ENCODE data around the gene NMNAT2. TPM values are rescaled to one million over a fixed set of nuclear protein-coding genes. Genes with fewer than 3 reads are reported as not detected.

NMNAT2 gene
- total RNA-seq, 1 donor from 2014 or later: 0.62 TPM

GRCh38 chr1:183238071-183238470 lies 180.1 kb downstream of the NMNAT2 start:
- no peaks in the 10 kb centered on the region for H3K36me3 ChIP-seq
- no peak for TF ChIP-seq CTCF (IDR thresholded peaks at IDR 0.05)
- intact Hi-C loops (cut with DNase I): no loop called here
- H3K27me3 ChIP-seq (ENCODE audit: low read depth): no peaks in the 10 kb centered on the region
- DNase-seq: no peak
- peaks cover 12% of the 10 kb centered on the region for H3K4me1 ChIP-seq
- no peak overlapping the region for H3K4me3 ChIP-seq
- ATAC-seq: no peak
- H3K9me3 ChIP-seq: no peaks in the 10 kb centered on the region
- H3K27ac ChIP-seq: no peak overlapping the region

- ATAC-seq: no peak
- no peak for TF ChIP-seq CTCF (IDR thresholded peaks at IDR 0.05)
- no peaks in the 10 kb centered on the region for H3K9me3 ChIP-seq
- H3K4me3 ChIP-seq: no peak overlapping the region
- no peak for DNase-seq
- H3K36me3 ChIP-seq: no peaks in the 10 kb centered on the region
- no peaks in the 10 kb centered on the region for H3K27me3 ChIP-seq (ENCODE audit: low read depth)
- intact Hi-C loops (cut with DNase I): no loop called here
- H3K27ac ChIP-seq: no peak overlapping the region
- peaks cover 10% of the 10 kb centered on the region for H3K4me1 ChIP-seq
Observed at GRCh38 chr1:183237046-183237445, 181.1 kb downstream of the NMNAT2 start.

- DNase-seq (no peak), ATAC-seq (no peak)
- no peaks in the 10 kb centered on the region for H3K36me3 ChIP-seq
- H3K27me3 ChIP-seq (ENCODE audit: low read depth): no peaks in the 10 kb centered on the region
- no peaks in the 10 kb centered on the region for H3K9me3 ChIP-seq
- TF ChIP-seq CTCF (IDR thresholded peaks at IDR 0.05): no peak
- peaks cover 10% of the 10 kb centered on the region for H3K4me1 ChIP-seq
- no peak overlapping the region for H3K27ac ChIP-seq
- H3K4me3 ChIP-seq: no peak overlapping the region
- intact Hi-C loops (cut with DNase I): no loop called here
Observed at GRCh38 chr1:183236158-183236725, 181.9 kb downstream of the NMNAT2 start.

GRCh38 chr1:183235503-183235902 lies 182.7 kb downstream of the NMNAT2 start:
- no peaks in the 10 kb centered on the region for H3K9me3 ChIP-seq
- DNase-seq: no peak
- no peaks in the 10 kb centered on the region for H3K27me3 ChIP-seq (ENCODE audit: low read depth)
- H3K4me3 ChIP-seq: peak overlapping the region; percentile 37
- no peak for TF ChIP-seq CTCF (IDR thresholded peaks at IDR 0.05)
- ATAC-seq: no peak
- no peaks in the 10 kb centered on the region for H3K36me3 ChIP-seq
- H3K27ac ChIP-seq: peak overlapping the region; percentile 69
- intact Hi-C loops (cut with DNase I): no loop called here
- peaks cover 10% of the 10 kb centered on the region for H3K4me1 ChIP-seq

GRCh38 chr1:183234660-183235476 lies 183.3 kb downstream of the NMNAT2 start:
- DNase-seq (no peak), ATAC-seq (peak; percentile 67 to 87)
- Histone ChIP-seq H3K4me3 (peak overlapping the region; percentile 37), H3K27me3 (ENCODE audit: low read depth) (no peaks in the 10 kb centered on the region), H3K4me1 (peaks cover 10% of the 10 kb centered on the region), H3K9me3 (no peaks in the 10 kb centered on the region), H3K27ac (peak overlapping the region; percentile 69), H3K36me3 (no peaks in the 10 kb centered on the region)
- intact Hi-C loops (cut with DNase I): no loop called here
- peak; percentile 63 for TF ChIP-seq CTCF (IDR thresholded peaks at IDR 0.05)

All from lower lobe of right lung (tissue), 2 donors.